HFFc6 (cell line): ENCODE data around the gene SRRM5. TPM values are rescaled to one million over a fixed set of nuclear protein-coding genes. Genes with fewer than 3 reads are reported as not detected.

Experiments
- DNase-seq: peaks from one replicate; pipeline ENCODE4 v3.0.0-alpha.2; 2018
- H3K27ac Mint-ChIP-seq: 2 replicates; pipeline ENCODE4 v1.8.0; 2020; ENCODE audit warnings: mild to moderate bottlenecking, mixed read lengths
- H3K27me3 Mint-ChIP-seq: 2 replicates; pipeline ENCODE4 v1.8.0; 2021; ENCODE audit warnings: mild to moderate bottlenecking, moderate library complexity, mixed read lengths; ENCODE audit not compliant: insufficient read depth
- H3K36me3 Mint-ChIP-seq: 2 replicates; pipeline ENCODE4 v1.8.0; 2021; ENCODE audit warnings: low read depth, mixed read lengths
- H3K4me1 Mint-ChIP-seq: 2 replicates; pipeline ENCODE4 v1.8.0; 2020; ENCODE audit warnings: low read depth, mixed read lengths
- H3K4me3 Mint-ChIP-seq: 2 replicates; pipeline ENCODE4 v1.8.0; 2020; ENCODE audit warnings: mild to moderate bottlenecking, moderate library complexity, mixed read lengths
- H3K9me3 Mint-ChIP-seq: 2 replicates; pipeline ENCODE4 v1.8.0; 2020; ENCODE audit warnings: mild to moderate bottlenecking, mixed read lengths
- total RNA-seq, 6 experiments: library from RNA; stranded (reverse); fragmentation: NEBNext Ultra II Directional; extraction: Animal tissue kit (Norgen Biotek cat#: 25700); gene quantifications; 2 replicates in 1 of 6; 3 replicates in 5 of 6; pipeline ENCODE4 v1.2.3, GENCODE V29; 2021
- TF ChIP-seq, protein P1 (sequence below): fragments of 200-600 bp; sonication (generic); IDR thresholded peaks from 2 replicates; pipeline ENCODE4 v1.5.0; 2021; ENCODE audit warnings: antibody characterized with exemption, mild to moderate bottlenecking

The SRRM5 gene
- total RNA-seq, 6 experiments from 2014 or later = 0.11 to 0.31 (median 0.21) TPM; not detected in 1

DNA sequence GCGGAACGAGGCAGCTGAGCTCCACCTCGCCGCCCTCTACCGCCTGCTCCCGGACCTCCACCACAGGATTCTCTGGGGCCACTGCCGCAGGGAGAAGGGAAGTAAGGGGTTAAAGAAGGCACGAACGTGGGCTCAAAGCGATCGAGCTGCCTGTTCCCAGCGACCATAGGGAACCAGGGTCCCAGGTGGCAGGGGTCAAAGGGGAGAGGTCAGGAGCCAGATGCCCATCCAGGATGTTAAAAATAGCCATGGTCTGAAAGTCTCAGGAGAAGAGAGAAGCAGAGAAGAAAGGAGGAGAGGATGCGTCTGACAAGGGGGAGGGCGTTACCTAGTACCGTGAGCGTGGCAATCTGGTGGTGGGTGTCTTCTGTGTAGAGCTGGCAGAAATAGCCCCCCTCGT lies 14.9 kb downstream of the SRRM5 start:
- Mint-ChIP-seq H3K27ac (no peak overlapping the region), H3K27me3 (peaks cover 2% of the 10 kb centered on the region), H3K36me3 (no peaks in the 10 kb centered on the region), H3K4me3 (no peak overlapping the region), H3K4me1 (no peaks in the 10 kb centered on the region), H3K9me3 (no peaks in the 10 kb centered on the region)
- no peak for DNase-seq
- TF ChIP-seq, protein P1, sequence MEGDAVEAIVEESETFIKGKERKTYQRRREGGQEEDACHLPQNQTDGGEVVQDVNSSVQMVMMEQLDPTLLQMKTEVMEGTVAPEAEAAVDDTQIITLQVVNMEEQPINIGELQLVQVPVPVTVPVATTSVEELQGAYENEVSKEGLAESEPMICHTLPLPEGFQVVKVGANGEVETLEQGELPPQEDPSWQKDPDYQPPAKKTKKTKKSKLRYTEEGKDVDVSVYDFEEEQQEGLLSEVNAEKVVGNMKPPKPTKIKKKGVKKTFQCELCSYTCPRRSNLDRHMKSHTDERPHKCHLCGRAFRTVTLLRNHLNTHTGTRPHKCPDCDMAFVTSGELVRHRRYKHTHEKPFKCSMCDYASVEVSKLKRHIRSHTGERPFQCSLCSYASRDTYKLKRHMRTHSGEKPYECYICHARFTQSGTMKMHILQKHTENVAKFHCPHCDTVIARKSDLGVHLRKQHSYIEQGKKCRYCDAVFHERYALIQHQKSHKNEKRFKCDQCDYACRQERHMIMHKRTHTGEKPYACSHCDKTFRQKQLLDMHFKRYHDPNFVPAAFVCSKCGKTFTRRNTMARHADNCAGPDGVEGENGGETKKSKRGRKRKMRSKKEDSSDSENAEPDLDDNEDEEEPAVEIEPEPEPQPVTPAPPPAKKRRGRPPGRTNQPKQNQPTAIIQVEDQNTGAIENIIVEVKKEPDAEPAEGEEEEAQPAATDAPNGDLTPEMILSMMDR = no peak

DNA sequence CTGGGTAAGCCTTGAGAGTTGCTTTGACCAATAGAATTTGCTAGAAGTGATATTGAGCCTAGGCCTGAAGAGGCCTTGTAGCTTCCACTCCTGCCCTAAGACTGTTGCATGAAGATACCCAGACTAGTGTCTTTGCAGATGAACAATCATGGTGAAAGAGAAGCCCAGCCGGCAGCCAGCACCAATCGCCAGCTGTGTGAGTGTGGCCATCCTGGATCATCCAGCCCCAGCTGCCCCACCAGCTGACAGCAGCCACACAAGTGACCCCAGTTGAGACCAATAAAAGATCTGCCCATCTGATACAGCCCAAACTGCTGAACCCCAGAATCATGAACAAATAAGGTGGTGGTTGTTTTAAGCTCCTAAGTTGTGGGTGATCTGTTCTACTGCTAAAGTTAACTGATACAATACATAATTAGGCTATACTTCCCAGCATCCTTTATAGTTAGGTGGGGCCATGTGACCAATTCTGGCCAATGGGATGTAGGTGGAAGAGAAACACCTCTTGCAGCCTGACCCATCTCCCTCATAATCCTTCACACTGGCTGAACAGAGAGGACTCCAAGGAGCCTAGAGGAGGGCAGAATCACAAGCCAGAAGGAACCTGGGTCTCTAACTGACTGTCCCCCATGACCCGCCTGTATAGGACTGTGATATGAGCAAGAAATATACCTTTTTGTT lies 16.9 kb downstream of the SRRM5 start:
- DNase-seq = no peak
- no peak overlapping the region for H3K4me3 Mint-ChIP-seq
- H3K27me3 Mint-ChIP-seq = peaks cover 7% of the 10 kb centered on the region
- H3K4me1 Mint-ChIP-seq = no peaks in the 10 kb centered on the region
- no peaks in the 10 kb centered on the region for H3K9me3 Mint-ChIP-seq
- no peaks in the 10 kb centered on the region for H3K36me3 Mint-ChIP-seq
- H3K27ac Mint-ChIP-seq = no peak overlapping the region
- TF ChIP-seq, protein P1 = no peak

DNA sequence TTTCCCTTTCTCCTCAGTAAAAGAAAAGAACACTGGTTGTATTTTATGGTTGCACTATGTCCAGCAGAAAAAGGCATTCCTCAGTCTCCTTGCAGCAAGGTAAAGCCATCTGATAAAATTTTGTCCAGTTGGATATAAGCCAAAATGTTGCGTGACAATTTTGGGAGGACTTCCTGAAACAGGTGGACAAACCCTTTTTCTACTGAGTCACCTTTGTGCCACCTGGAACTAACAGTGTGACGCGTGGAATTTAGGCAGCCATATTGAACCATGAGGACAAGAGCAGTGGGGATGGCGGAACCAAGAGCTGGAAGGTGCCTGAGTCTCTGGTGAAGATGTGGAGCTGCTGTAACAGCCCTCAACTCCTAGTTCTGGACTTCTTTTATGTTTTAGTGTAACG lies 19.6 kb downstream of the SRRM5 start:
- peaks cover 5% of the 10 kb centered on the region for H3K27me3 Mint-ChIP-seq
- TF ChIP-seq, protein P1 = no peak
- H3K27ac Mint-ChIP-seq = no peak overlapping the region
- peaks cover 8% of the 10 kb centered on the region; the same call in 1 of the 2 replicates for H3K4me1 Mint-ChIP-seq
- H3K4me3 Mint-ChIP-seq = no peak overlapping the region
- no peaks in the 10 kb centered on the region for H3K9me3 Mint-ChIP-seq
- DNase-seq = no peak
- H3K36me3 Mint-ChIP-seq = no peaks in the 10 kb centered on the region

DNA sequence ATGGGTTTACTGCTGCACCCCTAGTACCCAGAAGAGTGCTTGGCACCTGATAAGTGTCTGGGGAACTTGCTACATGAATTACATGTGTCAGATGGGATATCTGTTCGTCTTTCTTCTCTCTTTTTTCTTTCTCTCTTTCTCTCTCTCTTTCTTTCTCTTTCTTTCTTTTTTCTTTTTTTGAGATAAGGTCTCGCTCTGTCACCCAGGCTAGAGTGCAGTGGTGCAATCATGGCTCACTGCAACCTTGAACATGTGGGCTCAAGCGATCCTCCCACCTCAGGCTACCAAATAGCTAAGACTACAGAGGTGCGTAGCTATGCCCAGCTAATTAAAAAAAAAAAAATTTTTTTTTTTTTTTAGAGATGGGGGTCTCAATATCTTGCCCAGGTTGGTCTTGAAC lies 21.6 kb downstream of the SRRM5 start:
- Mint-ChIP-seq H3K9me3 (no peaks in the 10 kb centered on the region), H3K4me1 (peaks cover 8% of the 10 kb centered on the region; the same call in 1 of the 2 replicates), H3K4me3 (no peak overlapping the region), H3K36me3 (no peaks in the 10 kb centered on the region), H3K27ac (no peak overlapping the region), H3K27me3 (peaks cover 18% of the 10 kb centered on the region)
- no peak for DNase-seq
- TF ChIP-seq, protein P1 = no peak

DNA sequence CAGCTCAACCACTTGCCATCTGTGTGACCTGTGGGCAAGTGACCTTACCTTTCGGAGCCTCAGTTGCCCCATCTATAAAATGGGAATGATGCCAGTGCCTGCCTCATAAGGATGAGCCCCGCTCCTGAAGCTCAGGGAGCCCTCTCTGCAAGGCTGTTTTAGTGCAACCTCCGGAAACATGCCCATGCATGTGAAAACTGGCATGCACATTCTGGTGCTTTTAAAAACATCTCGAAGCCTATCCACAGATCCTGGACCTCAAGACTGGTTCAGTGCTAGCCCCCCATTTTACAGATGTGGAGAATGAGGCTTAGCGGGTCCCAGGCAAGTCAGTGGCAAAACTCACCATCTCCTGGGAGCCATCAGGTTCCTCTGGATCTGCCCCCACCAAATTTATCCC lies 22.2 kb downstream of the SRRM5 start:
- H3K27me3 Mint-ChIP-seq = peaks cover 24% of the 10 kb centered on the region
- no peak overlapping the region for H3K27ac Mint-ChIP-seq
- H3K36me3 Mint-ChIP-seq = no peaks in the 10 kb centered on the region
- peaks cover 8% of the 10 kb centered on the region; the same call in 1 of the 2 replicates for H3K4me1 Mint-ChIP-seq
- no peak overlapping the region for H3K4me3 Mint-ChIP-seq
- no peak for DNase-seq
- no peaks in the 10 kb centered on the region for H3K9me3 Mint-ChIP-seq
- TF ChIP-seq, protein P1 = no peak
